Occipital lobe (tissue), 2 donors: ENCODE data around the gene FGF1. TPM values are rescaled to one million over a fixed set of nuclear protein-coding genes. Genes with fewer than 3 reads are reported as not detected.

Source experiments
- DNase-seq: peaks from one replicate; lab custom pipeline; 2025; lab: John Stamatoyannopoulos, UW
- total RNA-seq: library from RNA; depleted of rRNA; stranded (reverse); fragments of >200 nt; gene quantifications from one replicate; pipeline ENCODE4 v1.2.3, GENCODE V29; 2014

Gene FGF1
- total RNA-seq, 1 donor from 2014 or later, result 6.9 TPM

DNA sequence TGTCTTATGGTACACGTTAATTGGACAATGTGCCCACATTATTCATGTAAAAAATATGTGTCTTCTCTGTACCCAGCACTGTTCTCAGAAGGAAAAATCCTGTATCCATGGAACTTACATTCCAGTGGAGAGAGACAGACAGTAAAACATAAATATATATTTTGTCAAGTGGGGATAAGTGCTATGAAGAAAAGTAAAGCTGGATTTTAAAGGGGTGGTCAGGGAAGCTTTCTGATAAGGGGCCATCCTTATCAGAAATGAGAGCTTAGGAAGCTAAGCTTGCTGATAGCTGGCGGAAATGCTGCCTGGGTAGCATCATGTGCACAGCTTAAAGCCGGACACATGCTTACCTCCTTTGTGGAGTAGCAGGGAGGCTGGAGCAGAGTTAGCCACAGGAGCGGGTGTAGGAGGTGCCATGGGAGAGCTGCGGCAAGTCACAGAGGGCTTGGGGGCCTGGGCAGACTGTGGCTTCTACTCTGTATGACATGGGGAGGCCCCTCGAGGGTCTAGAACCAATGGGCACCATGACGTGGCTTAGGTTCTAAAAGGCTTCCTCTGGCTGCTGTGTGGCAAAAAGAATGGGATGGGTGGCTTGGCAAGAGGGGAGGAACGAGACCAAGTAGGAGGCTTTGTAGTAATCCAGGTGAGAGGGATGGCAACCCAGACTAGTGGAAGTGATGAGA, 141.7 kb downstream of the FGF1 start:
- DNase-seq, result no peak

GRCh38 chr5:142542906-142543305, 143.0 kb downstream of the FGF1 start:
- DNase-seq, result no peak

Other genes starting within 250 kb of the FGF1 start
- 10.6 TPM for gene ARHGAP26, start 84.3 kb upstream of the FGF1 start, total RNA-seq